ENCODE measurements around the gene VAMP3.

VAMP3 gene

GRCh38 chr1:7770997-7771822 is at the start of gene VAMP3:
TSS of gene VAMP3 (plus strand) at chr1:7771296. CDS start at chr1:7771384, 88 bp downstream.
- DNase-seq, result peak; percentile 75

GRCh38 chr1:7721940-7722669 is 49.0 kb upstream of the VAMP3 start:
- no peak for DNase-seq

- no peak for DNase-seq
Measured at GRCh38 chr1:7722670-7723012, 48.5 kb upstream of the VAMP3 start.

- DNase-seq, result no peak
Measured at GRCh38 chr1:7726623-7727022, 44.5 kb upstream of the VAMP3 start.

GRCh38 chr1:7727809-7728471 is 43.2 kb upstream of the VAMP3 start:
- DNase-seq, result no peak

DNA sequence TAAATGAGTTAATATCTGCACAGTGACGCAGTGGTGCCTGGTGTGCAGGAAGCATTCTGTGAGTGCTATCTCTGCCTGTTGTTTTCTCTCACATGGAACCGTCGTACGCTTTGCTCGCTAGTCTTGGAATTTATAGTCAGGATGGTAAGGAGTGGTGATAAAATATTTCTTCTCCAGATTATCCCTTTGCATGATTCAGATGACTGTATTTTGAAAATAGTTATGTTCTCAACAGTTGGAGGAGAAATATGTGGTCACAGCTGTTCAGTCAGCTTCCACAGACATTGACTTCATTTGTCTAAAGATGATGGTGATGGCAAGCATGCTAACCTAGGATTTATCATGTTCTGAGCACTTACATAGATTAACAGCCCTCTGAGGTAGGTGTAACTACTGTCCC is 41.3 kb upstream of the VAMP3 start:
- DNase-seq, result no peak

- no peak for DNase-seq
Measured at GRCh38 chr1:7732331-7732730, 38.8 kb upstream of the VAMP3 start.

DNA sequence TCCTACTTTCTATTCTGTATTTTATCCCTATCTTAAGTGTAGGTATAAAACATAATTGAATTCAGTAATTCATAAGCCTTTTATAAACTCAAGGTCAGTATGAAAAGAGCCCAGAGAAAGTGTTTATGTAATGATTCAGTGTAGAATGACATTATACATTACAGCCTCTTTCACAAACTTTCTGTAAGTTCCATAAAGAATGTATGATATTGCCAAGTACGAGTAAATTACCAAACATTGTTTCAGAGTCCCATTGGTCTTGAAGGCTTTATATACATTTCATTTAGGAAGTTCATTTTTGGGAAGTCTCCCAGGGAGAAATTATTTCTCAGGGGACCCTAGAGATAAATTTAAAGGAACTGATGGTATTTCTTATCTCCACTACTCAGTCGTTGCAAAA is 37.8 kb upstream of the VAMP3 start:
- no peak for DNase-seq

- no peak for DNase-seq
Measured at GRCh38 chr1:7738044-7738443, 33.1 kb upstream of the VAMP3 start.

DNA sequence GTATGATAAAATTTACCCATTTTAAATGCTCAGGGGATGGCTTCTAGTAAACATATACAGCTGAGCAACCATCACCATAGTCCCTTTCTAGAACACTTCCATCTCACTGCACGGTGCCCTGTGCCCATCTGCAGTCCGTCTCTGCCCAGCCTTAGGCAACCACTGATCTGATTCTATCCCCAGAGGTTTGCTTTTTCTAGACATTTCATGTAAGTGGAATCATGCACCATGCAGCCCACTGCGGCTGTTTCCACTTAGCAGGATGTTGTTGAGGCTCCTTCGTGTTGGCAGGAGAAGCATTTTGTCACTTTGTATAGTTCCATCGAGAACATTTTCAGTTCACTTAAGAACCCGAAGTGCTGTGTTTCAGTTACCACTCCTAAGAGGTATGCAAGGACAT is 27.8 kb upstream of the VAMP3 start:
- no peak for DNase-seq

DNA sequence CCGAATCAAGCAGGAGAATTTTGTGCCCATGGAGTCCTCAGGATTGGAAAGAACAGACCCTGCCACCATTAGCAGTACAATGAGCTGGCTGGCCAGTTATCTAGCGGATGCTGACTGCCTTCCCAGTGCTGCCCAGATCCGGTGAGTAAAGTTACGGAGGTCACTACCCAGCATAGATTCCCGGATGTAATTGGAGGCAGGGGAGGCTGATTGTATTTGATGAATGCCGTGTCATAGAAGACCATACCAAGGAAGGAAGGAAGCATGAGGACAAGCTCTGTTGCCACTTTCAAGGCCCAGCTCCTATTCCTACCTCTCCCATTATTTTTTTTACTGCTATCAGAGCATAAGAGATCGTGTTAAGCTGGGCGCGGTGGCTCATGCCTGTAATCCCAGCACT is 26.2 kb upstream of the VAMP3 start:
- no peak for DNase-seq

DNA sequence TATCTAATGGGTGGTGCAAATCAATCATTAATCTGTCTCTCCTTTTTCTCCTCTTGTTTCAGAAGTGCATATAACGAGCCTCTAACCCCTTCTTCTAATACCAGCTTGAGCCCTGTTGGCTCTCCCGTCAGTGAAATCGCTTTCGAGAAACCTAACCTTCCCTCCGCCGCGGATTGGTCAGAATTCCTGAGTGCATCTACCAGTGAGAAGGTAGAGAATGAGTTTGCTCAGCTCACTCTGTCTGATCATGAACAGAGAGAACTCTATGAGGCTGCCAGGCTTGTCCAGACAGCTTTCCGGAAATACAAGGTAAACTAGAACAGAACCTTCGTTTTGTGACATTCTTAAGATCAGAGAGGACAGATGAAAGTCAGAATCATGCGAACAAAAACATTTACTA is 25.3 kb upstream of the VAMP3 start:
- no peak for DNase-seq

DNA sequence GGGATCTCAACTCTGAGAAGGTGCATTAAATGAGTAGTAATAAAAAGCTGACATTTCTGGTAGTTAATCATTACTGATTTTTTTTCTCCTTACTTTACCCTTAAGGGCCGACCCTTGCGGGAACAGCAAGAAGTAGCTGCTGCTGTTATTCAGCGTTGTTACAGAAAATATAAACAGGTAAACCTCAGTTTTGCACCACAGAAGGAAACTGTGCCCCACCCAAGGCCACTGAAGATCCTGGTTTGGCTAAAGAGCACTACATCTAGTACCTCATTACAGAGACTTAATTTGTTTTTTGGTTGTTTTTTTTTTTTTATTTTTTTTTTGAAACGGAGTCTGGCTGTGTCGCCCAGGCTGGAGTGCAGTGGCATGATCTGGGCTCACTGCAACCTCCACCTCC is 23.5 kb upstream of the VAMP3 start:
- DNase-seq, result no peak

DNA sequence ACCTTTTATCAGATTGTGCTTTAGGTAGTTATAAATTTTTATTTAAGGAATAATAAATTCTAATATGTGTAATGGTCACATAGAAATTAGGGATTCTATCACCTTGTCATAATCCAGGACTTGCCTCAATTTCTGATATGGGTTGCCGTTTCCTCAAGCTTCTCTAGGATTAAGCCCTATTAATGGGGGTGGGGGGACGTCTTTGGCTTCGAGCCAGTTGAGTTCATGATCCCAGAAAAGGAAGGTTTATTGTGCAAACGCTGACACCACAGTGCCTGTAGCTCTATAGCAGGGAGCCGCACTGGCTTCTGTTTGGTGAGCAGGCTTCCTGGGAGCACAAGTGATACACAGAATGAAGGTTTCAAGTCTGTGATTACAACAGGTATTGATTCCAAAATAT is 22.0 kb upstream of the VAMP3 start:
- DNase-seq, result no peak

DNA sequence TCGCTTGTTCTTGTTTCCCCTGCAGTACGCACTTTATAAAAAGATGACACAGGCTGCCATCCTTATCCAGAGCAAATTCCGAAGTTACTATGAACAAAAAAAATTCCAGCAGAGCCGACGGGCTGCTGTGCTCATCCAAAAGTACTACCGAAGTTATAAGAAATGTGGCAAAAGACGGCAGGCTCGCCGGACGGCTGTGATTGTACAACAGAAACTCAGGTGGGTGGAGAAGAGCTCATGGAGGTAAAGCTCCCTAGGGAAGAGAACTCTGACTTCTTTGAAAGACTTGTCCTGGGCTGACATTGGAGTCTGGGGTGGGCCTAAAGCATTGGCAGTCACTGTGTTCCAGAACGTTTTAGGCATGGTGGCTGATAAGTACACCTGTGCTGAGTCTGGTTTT is 19.9 kb upstream of the VAMP3 start:
- no peak for DNase-seq

GRCh38 chr1:7752512-7753417 is 18.3 kb upstream of the VAMP3 start:
- peak; percentile 75 for DNase-seq

- DNase-seq, result no peak
Measured at GRCh38 chr1:7753641-7754040, 17.5 kb upstream of the VAMP3 start.

DNA sequence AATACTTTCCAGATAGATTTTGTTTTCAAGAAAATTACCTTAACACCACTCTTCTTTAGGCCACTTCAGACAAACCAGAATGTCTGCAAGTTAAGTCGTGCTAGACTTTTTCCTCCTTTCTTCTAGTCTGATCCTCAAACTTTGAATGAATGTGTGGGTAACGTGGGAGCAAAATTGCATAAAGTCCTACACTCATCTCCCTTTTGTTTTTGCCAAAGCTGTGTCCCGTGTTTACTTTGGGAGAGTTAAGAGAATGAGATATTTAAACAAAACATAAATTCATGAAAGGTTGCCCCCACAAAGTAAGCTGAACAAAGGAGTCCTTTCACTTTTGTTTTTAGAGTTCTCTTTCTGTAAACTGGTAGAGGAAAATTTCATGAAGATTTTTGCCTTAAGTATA is 16.9 kb upstream of the VAMP3 start:
- DNase-seq, result no peak

DNA sequence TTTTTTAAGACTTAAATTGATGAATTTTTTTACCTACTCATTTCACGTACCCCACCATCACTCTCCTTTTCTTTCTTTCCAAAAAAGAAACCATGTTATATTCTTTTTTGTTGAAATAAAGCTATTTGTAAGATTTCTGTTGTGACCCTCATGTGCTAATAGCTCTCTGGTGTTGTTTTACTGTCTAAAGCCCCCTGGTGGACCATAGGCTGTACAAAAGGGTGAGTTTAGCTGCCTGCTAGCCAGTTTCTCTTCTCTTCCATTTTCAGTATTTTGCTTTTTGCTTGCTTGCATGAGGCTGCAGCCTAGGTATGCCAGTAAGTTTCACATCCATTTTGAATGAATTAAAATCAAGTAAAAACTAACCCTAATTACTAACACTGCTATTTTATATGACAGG is 15.6 kb upstream of the VAMP3 start:
- peak; percentile 6 for DNase-seq

DNA sequence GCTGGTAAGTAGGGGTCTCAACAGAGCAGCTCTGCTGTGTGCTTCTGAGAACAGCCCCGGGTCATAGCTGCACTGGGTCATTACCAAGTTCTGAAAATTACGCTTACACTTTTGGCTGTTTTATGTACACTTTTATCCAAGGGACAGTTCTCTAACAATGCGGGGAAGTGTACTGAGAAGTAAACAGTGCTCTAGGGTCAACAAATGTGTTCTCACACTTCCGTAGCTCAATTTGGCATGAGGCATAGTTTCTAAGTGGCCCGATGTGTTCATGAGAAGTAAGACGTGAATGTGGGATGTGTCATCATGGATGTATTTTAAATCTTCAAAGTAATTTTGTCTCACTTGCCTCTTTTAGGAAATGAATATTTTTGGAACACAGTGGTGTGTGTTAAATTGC is 10.9 kb upstream of the VAMP3 start:
- no peak for DNase-seq

DNA sequence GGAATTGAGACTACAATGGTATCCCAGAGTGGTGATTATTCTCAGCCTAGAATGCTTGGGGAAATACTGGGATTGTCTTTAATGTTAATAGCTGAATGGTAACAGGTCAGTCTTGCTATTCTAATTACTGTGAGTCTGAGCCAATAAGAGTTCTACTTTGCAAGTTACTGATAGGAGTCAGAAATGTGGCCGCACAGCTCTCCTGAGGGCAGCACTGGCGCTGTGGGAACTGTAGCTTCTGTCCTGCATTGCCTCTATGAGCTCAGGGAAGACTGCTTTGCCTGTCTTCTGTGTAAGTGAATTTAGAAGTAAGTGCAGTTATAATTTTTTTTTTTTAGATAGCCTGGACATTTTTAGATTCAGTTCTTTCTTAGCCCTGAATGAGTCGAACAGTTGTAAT is 10.0 kb upstream of the VAMP3 start:
- DNase-seq, result no peak

DNA sequence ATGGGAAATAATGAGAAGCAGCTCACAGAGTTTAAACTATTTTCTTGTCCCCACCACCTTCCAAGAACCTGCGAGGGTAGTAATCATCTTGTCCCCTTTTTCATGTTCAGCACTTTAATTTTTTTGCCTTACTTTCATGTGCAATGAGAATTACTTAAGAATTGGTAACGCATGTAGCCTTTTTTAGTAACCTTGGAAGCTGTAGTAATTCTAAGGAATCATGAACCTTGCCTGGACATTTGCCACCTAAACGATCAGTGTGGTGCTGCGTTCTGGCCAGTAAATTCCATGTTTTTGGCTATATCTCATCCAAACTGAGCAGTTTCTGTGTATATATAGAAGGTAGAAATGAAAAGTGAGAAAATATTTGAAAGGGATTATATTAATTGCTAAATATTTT is 3.9 kb upstream of the VAMP3 start:
- no peak for DNase-seq

DNA sequence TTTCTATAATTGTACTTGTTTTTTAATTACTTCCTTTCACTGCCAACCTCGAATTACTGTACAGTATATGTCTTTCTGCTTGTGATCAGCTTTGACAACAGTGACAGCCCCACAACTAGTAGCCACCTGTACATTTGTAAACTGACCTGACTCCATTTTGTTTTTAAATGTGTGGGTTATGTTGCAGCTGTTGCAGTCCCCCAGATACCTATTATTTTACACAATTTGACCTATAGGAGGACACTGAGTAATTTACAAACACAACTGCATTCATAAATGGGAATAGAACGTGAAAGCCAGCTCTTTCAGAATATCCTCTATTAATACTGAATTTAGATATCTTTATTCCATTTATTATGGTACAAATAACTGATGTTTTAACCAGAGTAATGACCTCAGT is 2.5 kb upstream of the VAMP3 start:
- DNase-seq, result no peak

All from NCI-H1092 treated with DMSO at 0.1 percent for 48 hours (cell line).